ENCODE data around the gene EIF4B.

EIF4B gene

GRCh38 chr12:53059434-53060063 is 53.3 kb downstream of the EIF4B start:
- ATAC-seq: no peak; the same call in 2 of the 3 replicates
- TF ChIP-seq ZC3H10 (CRISPR knock-in tag; IDR thresholded peaks at IDR 0.05) (no peak), POU6F1 (CRISPR knock-in tag; IDR thresholded peaks at IDR 0.05; ENCODE audit: borderline replicate concordance, low read depth) (no peak), TOX (CRISPR knock-in tag; IDR thresholded peaks at IDR 0.05; ENCODE audit: borderline replicate concordance) (no peak), ISL1 (CRISPR knock-in tag; IDR thresholded peaks at IDR 0.05) (no peak), ZFP3 (CRISPR knock-in tag; IDR thresholded peaks at IDR 0.05) (no peak), RARB (CRISPR knock-in tag; IDR thresholded peaks at IDR 0.05) (no peak), TCF4 (CRISPR knock-in tag; IDR thresholded peaks at IDR 0.05; ENCODE audit: borderline replicate concordance) (no peak), ZNF8 (CRISPR knock-in tag; IDR thresholded peaks at IDR 0.05) (no peak), CREB5 (CRISPR knock-in tag; IDR thresholded peaks at IDR 0.05; ENCODE audit: low read depth) (no peak), OSR1 (CRISPR knock-in tag; IDR thresholded peaks at IDR 0.05) (no peak), ZNF70 (CRISPR knock-in tag; IDR thresholded peaks at IDR 0.05) (no peak), ZNF565 (CRISPR knock-in tag; conservative IDR thresholded peaks at IDR 0.05; ENCODE audit: low read depth) (no peak), ZFP30 (CRISPR knock-in tag; IDR thresholded peaks at IDR 0.05) (no peak), PPARA (CRISPR knock-in tag; IDR thresholded peaks at IDR 0.05; ENCODE audit: borderline replicate concordance) (no peak)

GRCh38 chr12:53060064-53060720 is 53.9 kb downstream of the EIF4B start:
- no peak for ATAC-seq
- TF ChIP-seq SNAI2 (CRISPR knock-in tag; IDR thresholded peaks at IDR 0.05): no peak
- no peak for TF ChIP-seq ESRRG (CRISPR knock-in tag; IDR thresholded peaks at IDR 0.05)
- TF ChIP-seq RARB (CRISPR knock-in tag; IDR thresholded peaks at IDR 0.05): no peak
- TF ChIP-seq ZFP3 (CRISPR knock-in tag; IDR thresholded peaks at IDR 0.05): no peak
- no peak for TF ChIP-seq POU6F1 (CRISPR knock-in tag; IDR thresholded peaks at IDR 0.05; ENCODE audit: borderline replicate concordance, low read depth)
- no peak for TF ChIP-seq ARNTL (CRISPR knock-in tag; IDR thresholded peaks at IDR 0.05; ENCODE audit: borderline replicate concordance, low read depth)
- TF ChIP-seq ZNF70 (CRISPR knock-in tag; IDR thresholded peaks at IDR 0.05): no peak
- TF ChIP-seq CREB5 (CRISPR knock-in tag; IDR thresholded peaks at IDR 0.05; ENCODE audit: low read depth): no peak
- no peak for TF ChIP-seq TCF4 (CRISPR knock-in tag; IDR thresholded peaks at IDR 0.05; ENCODE audit: borderline replicate concordance)
- no peak for TF ChIP-seq ISL1 (CRISPR knock-in tag; IDR thresholded peaks at IDR 0.05)
- no peak for TF ChIP-seq ZNF565 (CRISPR knock-in tag; conservative IDR thresholded peaks at IDR 0.05; ENCODE audit: low read depth)
- TF ChIP-seq CSDC2 (CRISPR knock-in tag; IDR thresholded peaks at IDR 0.05): no peak
- TF ChIP-seq BACH2 (CRISPR knock-in tag; IDR thresholded peaks at IDR 0.05; ENCODE audit: borderline replicate concordance): no peak
- TF ChIP-seq GLIS3 (CRISPR knock-in tag; IDR thresholded peaks at IDR 0.05): no peak
- no peak for TF ChIP-seq TOX (CRISPR knock-in tag; IDR thresholded peaks at IDR 0.05; ENCODE audit: borderline replicate concordance)
- no peak for TF ChIP-seq OSR1 (CRISPR knock-in tag; IDR thresholded peaks at IDR 0.05)
- TF ChIP-seq PPARA (CRISPR knock-in tag; IDR thresholded peaks at IDR 0.05; ENCODE audit: borderline replicate concordance): no peak

- ATAC-seq: no peak
- no peak for TF ChIP-seq ZNF70 (CRISPR knock-in tag; IDR thresholded peaks at IDR 0.05)
- no peak for TF ChIP-seq TSHZ2 (CRISPR knock-in tag; IDR thresholded peaks at IDR 0.05)
- TF ChIP-seq BACH2 (CRISPR knock-in tag; IDR thresholded peaks at IDR 0.05; ENCODE audit: borderline replicate concordance): no peak
- no peak for TF ChIP-seq ZNF8 (CRISPR knock-in tag; IDR thresholded peaks at IDR 0.05)
- no peak for TF ChIP-seq POU6F1 (CRISPR knock-in tag; IDR thresholded peaks at IDR 0.05; ENCODE audit: borderline replicate concordance, low read depth)
- no peak for TF ChIP-seq CSDC2 (CRISPR knock-in tag; IDR thresholded peaks at IDR 0.05)
- no peak for TF ChIP-seq SNAI2 (CRISPR knock-in tag; IDR thresholded peaks at IDR 0.05)
- no peak for TF ChIP-seq ZC3H10 (CRISPR knock-in tag; IDR thresholded peaks at IDR 0.05)
- no peak for TF ChIP-seq PPARA (CRISPR knock-in tag; IDR thresholded peaks at IDR 0.05; ENCODE audit: borderline replicate concordance)
- no peak for TF ChIP-seq CREB5 (CRISPR knock-in tag; IDR thresholded peaks at IDR 0.05; ENCODE audit: low read depth)
- TF ChIP-seq ARNTL (CRISPR knock-in tag; IDR thresholded peaks at IDR 0.05; ENCODE audit: borderline replicate concordance, low read depth): no peak
- no peak for TF ChIP-seq ISL1 (CRISPR knock-in tag; IDR thresholded peaks at IDR 0.05)
- no peak for TF ChIP-seq RARB (CRISPR knock-in tag; IDR thresholded peaks at IDR 0.05)
- no peak for TF ChIP-seq OSR1 (CRISPR knock-in tag; IDR thresholded peaks at IDR 0.05)
- no peak for TF ChIP-seq GLIS3 (CRISPR knock-in tag; IDR thresholded peaks at IDR 0.05)
These were observed 54.5 kb downstream of the EIF4B start for GRCh38 chr12:53060721-53061276.

Data from SK-N-SH treated with all-trans-retinoic acid at 6 μM for 48 hours (cell line).